Measurements from ENCODE around the gene ALG9.

GRCh38 chr11:111762981-111763643 is 108.3 kb downstream of the ALG9 start:
- TF ChIP-seq CTCF (IDR thresholded peaks at IDR 0.05): no peak
- no peak for TF ChIP-seq POLR2A (IDR thresholded peaks at IDR 0.05)

All from body of pancreas (tissue), 4 donors.